Measurements from ENCODE around the gene SYNDIG1.

GRCh38 chr20:24664266-24664986 is 195.0 kb downstream of the SYNDIG1 start:
- TF ChIP-seq CTCF (IDR thresholded peaks at IDR 0.05) (no peak), EZH2phosphoT487 (IDR thresholded peaks at IDR 0.05; ENCODE audit: borderline replicate concordance, low read depth) (no peak), POLR2AphosphoS5 (IDR thresholded peaks at IDR 0.05; ENCODE audit: low read depth, low read length) (no peak)

Measured in SK-N-SH (cell line).